ENCODE data around the gene SHPK.

Gene SHPK

DNA sequence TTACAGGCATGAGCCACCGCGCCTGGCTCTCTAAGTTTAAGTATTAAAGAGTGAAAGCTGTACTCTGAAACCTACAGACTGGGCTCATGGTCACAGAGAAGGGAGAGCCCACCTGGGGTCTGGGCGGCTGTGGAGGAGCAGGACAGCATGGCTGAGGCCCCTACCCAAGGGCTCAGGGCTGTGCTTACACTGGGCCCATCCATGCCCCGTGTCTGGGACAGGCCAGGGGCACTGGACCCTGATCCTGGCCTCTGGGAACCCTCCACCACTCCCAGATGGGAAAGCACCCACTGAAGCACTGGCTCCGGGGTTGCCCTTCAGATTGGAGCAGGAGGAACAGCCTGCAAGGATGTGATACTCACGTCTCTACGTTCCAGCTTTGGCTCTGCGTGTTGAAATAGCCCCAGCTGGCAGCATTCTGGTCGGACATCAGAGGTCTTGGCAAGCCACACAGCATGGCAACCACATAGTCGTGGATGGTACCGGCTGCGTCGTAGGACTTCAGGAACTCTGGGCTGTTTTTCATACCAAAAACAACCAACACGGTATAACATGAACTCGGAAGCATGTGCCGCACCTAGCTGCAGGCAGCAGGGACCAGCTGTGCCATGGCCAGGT is 13.0 kb downstream of the SHPK start:
- Histone ChIP-seq H3K4me3 (ENCODE audit: low read length in 2 of 2) (no peak overlapping the region), H3K27ac (ENCODE audit: low read length) (no peak overlapping the region), H3K4me1 (ENCODE audit: control insufficient read depth, insufficient read depth, low read length) (no peaks in the 10 kb centered on the region), H3K27me3 (ENCODE audit: control insufficient read depth in 1 of 2, insufficient read depth in 2 of 2, low read length in 2 of 2) (no peaks in the 10 kb centered on the region), H3K36me3 (ENCODE audit: control insufficient read depth in 2 of 2, insufficient read depth in 2 of 2, low read length in 2 of 2) (peaks cover 19 to 46% of the 10 kb centered on the region in 2 donors), H3K9me3 (ENCODE audit: control insufficient read depth in 2 of 2, low read length in 2 of 2) (no peaks in the 10 kb centered on the region), H3K9ac (ENCODE audit: low read length in 2 of 2) (no peak overlapping the region)

DNA sequence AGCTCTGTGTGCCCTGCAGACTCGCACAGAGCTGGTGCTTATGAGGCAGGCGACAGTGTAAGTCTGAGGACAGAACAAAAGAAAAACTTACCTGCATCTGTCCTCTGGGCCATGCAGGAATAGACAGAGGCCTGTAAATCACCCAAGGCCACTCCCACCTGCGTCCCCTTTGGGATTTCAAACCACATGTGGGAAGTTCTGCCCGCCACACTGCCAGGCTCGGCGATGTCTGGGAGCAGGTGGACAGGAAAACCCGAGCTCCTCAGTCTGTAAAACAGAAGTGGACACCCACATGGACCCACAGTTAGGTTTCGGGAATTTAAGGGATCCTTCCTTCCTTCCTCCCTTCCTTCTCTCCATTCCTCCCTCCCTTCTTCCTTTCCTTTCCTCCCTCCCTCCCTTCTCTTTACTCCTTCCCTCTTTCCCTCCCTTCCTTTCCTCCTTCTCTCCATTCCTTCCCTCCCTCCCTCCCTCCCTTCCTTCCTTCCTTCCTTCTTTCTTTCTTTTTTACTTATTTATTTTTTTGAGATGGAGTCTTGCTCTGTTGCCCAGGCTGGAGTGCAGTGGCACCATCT is 14.8 kb downstream of the SHPK start:
- Histone ChIP-seq H3K4me3 (ENCODE audit: low read length in 2 of 2) (no peak overlapping the region), H3K27ac (ENCODE audit: low read length) (no peak overlapping the region), H3K9ac (ENCODE audit: low read length in 2 of 2) (no peak overlapping the region), H3K9me3 (ENCODE audit: control insufficient read depth in 2 of 2, low read length in 2 of 2) (no peaks in the 10 kb centered on the region), H3K27me3 (ENCODE audit: control insufficient read depth in 1 of 2, insufficient read depth in 2 of 2, low read length in 2 of 2) (no peaks in the 10 kb centered on the region), H3K4me1 (ENCODE audit: control insufficient read depth, insufficient read depth, low read length) (no peaks in the 10 kb centered on the region), H3K36me3 (ENCODE audit: control insufficient read depth in 2 of 2, insufficient read depth in 2 of 2, low read length in 2 of 2) (peaks cover 31 to 43% of the 10 kb centered on the region in 2 donors)

GRCh38 chr17:3615160-3615870 is 20.7 kb downstream of the SHPK start:
- Histone ChIP-seq H3K4me3 (ENCODE audit: low read length in 2 of 2) (no peak overlapping the region), H3K27ac (ENCODE audit: low read length) (no peak overlapping the region), H3K9ac (ENCODE audit: low read length in 2 of 2) (no peak overlapping the region), H3K27me3 (ENCODE audit: control insufficient read depth in 1 of 2, insufficient read depth in 2 of 2, low read length in 2 of 2) (no peaks in the 10 kb centered on the region), H3K9me3 (ENCODE audit: control insufficient read depth in 2 of 2, low read length in 2 of 2) (no peaks in the 10 kb centered on the region), H3K36me3 (ENCODE audit: control insufficient read depth in 2 of 2, insufficient read depth in 2 of 2, low read length in 2 of 2) (peaks cover 18 to 42% of the 10 kb centered on the region in 2 donors), H3K4me1 (ENCODE audit: control insufficient read depth, insufficient read depth, low read length) (no peaks in the 10 kb centered on the region)

DNA sequence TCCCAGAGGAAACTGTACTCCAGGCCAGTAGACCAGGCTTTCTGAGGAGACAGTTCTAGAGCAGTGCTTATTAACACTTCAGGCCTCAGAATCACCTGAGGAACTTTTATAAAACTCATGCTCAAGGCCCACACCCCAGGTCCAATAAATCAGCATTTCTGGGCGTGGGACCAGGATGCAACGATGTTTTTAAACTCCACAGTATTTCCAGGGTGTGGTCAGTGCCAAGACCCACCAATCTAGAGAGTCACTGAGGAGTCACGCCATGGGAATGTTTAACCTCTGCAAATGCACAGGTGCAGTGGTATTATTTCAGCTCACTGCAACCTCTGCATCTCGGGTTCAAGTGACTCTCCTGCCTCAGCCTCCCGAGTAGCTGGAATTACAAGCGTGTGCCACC is 22.9 kb downstream of the SHPK start:
- no peak overlapping the region for H3K9ac ChIP-seq (ENCODE audit: low read length in 2 of 2)
- no peaks in the 10 kb centered on the region for H3K27me3 ChIP-seq (ENCODE audit: control insufficient read depth in 1 of 2, insufficient read depth in 2 of 2, low read length in 2 of 2)
- H3K4me3 ChIP-seq (ENCODE audit: low read length in 2 of 2): no peak overlapping the region
- H3K4me1 ChIP-seq (ENCODE audit: control insufficient read depth, insufficient read depth, low read length): no peaks in the 10 kb centered on the region
- no peak overlapping the region for H3K27ac ChIP-seq (ENCODE audit: low read length)
- peaks cover 32 to 47% of the 10 kb centered on the region in 2 donors for H3K36me3 ChIP-seq (ENCODE audit: control insufficient read depth in 2 of 2, insufficient read depth in 2 of 2, low read length in 2 of 2)
- no peaks in the 10 kb centered on the region for H3K9me3 ChIP-seq (ENCODE audit: control insufficient read depth in 2 of 2, low read length in 2 of 2)

DNA sequence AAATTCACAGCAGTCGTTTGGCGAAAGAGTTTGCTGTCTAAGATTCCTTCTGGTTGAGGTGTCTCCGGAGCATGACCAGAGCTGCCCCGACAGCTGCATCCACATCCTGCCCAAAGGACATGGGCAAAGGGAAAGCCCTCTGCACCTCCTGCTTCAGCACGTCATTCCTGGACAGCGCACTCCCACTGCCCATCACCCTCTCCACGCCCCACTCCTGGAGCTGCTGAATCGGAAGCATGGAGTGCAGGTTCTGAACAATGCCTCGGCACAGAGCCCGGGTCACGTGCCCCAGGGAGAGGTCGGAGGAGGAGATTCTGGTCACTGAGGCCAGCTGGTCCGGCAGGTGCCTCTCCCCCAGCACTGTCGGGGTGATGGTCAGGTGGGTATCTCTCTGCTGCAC is 25.5 kb downstream of the SHPK start:
- no peaks in the 10 kb centered on the region for H3K9me3 ChIP-seq (ENCODE audit: control insufficient read depth in 2 of 2, low read length in 2 of 2)
- H3K4me3 ChIP-seq (ENCODE audit: low read length in 2 of 2): no peak overlapping the region
- no peaks in the 10 kb centered on the region for H3K27me3 ChIP-seq (ENCODE audit: control insufficient read depth in 1 of 2, insufficient read depth in 2 of 2, low read length in 2 of 2)
- no peaks in the 10 kb centered on the region for H3K4me1 ChIP-seq (ENCODE audit: control insufficient read depth, insufficient read depth, low read length)
- no peak overlapping the region for H3K27ac ChIP-seq (ENCODE audit: low read length)
- H3K9ac ChIP-seq (ENCODE audit: low read length in 2 of 2): no peak overlapping the region
- peaks cover 18 to 44% of the 10 kb centered on the region in 2 donors for H3K36me3 ChIP-seq (ENCODE audit: control insufficient read depth in 2 of 2, insufficient read depth in 2 of 2, low read length in 2 of 2)

DNA sequence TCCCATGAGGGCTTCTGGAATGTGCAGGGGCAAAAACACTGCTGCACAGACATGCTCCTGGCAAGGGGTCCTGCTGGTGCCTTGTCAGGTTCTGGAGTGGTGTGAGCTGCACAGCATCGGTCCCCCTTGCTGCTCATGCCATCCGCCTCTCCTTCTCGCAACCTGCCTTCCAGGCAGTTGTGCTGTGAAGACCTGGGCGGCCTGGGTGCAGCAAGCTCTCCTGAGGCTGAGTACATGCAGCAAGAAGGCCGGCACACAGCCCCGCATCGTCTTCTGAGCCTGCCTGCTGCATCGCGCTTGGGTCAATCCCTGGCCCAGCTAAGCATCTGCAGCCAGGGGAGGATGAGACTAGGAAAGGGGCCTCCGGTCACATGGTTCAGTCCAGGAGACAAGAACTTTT is 26.4 kb downstream of the SHPK start:
- Histone ChIP-seq H3K9me3 (ENCODE audit: control insufficient read depth in 2 of 2, low read length in 2 of 2) (no peaks in the 10 kb centered on the region), H3K27ac (ENCODE audit: low read length) (no peak overlapping the region), H3K4me1 (ENCODE audit: control insufficient read depth, insufficient read depth, low read length) (no peaks in the 10 kb centered on the region), H3K9ac (ENCODE audit: low read length in 2 of 2) (no peak overlapping the region), H3K4me3 (ENCODE audit: low read length in 2 of 2) (no peak overlapping the region), H3K27me3 (ENCODE audit: control insufficient read depth in 1 of 2, insufficient read depth in 2 of 2, low read length in 2 of 2) (no peaks in the 10 kb centered on the region), H3K36me3 (ENCODE audit: control insufficient read depth in 2 of 2, insufficient read depth in 2 of 2, low read length in 2 of 2) (peaks cover 18 to 38% of the 10 kb centered on the region in 2 donors)

GRCh38 chr17:3603870-3604259 is 32.2 kb downstream of the SHPK start:
- Histone ChIP-seq H3K9me3 (ENCODE audit: control insufficient read depth in 2 of 2, low read length in 2 of 2) (no peaks in the 10 kb centered on the region), H3K4me1 (ENCODE audit: control insufficient read depth, insufficient read depth, low read length) (no peaks in the 10 kb centered on the region), H3K4me3 (ENCODE audit: low read length in 2 of 2) (no peak overlapping the region), H3K27me3 (ENCODE audit: control insufficient read depth in 1 of 2, insufficient read depth in 2 of 2, low read length in 2 of 2) (no peaks in the 10 kb centered on the region), H3K36me3 (ENCODE audit: control insufficient read depth in 2 of 2, insufficient read depth in 2 of 2, low read length in 2 of 2) (peaks cover 2 to 12% of the 10 kb centered on the region in 2 donors), H3K27ac (ENCODE audit: low read length) (no peak overlapping the region), H3K9ac (ENCODE audit: low read length in 2 of 2) (no peak overlapping the region)

GRCh38 chr17:3603119-3603869 is 32.8 kb downstream of the SHPK start:
- peaks cover 1 to 11% of the 10 kb centered on the region in 2 donors for H3K36me3 ChIP-seq (ENCODE audit: control insufficient read depth in 2 of 2, insufficient read depth in 2 of 2, low read length in 2 of 2)
- H3K27ac ChIP-seq (ENCODE audit: low read length): no peak overlapping the region
- no peaks in the 10 kb centered on the region for H3K27me3 ChIP-seq (ENCODE audit: control insufficient read depth in 1 of 2, insufficient read depth in 2 of 2, low read length in 2 of 2)

DNA sequence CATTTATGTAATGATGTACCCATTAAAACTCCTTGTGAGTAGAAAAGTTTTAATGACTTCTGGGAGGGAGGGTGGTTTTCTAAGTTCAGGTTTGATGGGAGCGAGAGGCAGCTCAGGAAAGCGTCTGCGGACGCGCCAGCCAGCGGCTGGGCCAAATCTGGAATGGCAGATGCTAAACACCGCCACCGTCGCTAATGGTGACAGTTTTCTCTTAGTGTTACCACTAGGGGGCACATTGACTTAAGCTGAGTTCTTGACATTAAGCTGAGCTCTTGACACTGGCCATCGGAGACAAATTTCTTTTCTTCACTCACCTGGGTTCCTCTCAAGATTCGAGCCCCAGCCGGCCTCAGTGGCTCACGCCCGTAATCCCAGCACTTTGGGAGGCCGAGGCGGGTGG is 33.6 kb downstream of the SHPK start:
- Histone ChIP-seq H3K36me3 (ENCODE audit: control insufficient read depth in 2 of 2, insufficient read depth in 2 of 2, low read length in 2 of 2) (peaks cover 0 to 7% of the 10 kb centered on the region in 2 donors), H3K27me3 (ENCODE audit: control insufficient read depth in 1 of 2, insufficient read depth in 2 of 2, low read length in 2 of 2) (no peaks in the 10 kb centered on the region)

More at GRCh38 chr17:3603119-3603869, 32.8 kb downstream of the SHPK start:
- Histone ChIP-seq H3K9me3 (ENCODE audit: control insufficient read depth in 2 of 2, low read length in 2 of 2) (no peaks in the 10 kb centered on the region), H3K4me3 (ENCODE audit: low read length in 2 of 2) (no peak overlapping the region), H3K9ac (ENCODE audit: low read length in 2 of 2) (no peak overlapping the region), H3K4me1 (ENCODE audit: control insufficient read depth, insufficient read depth, low read length) (no peaks in the 10 kb centered on the region)

GRCh38 chr17:3600529-3601205 is 35.4 kb downstream of the SHPK start:
- Histone ChIP-seq H3K36me3 (ENCODE audit: control insufficient read depth in 2 of 2, insufficient read depth in 2 of 2, low read length in 2 of 2) (peaks cover 0 to 4% of the 10 kb centered on the region in 2 donors), H3K27ac (ENCODE audit: low read length) (no peak overlapping the region), H3K9ac (ENCODE audit: low read length in 2 of 2) (no peak overlapping the region), H3K27me3 (ENCODE audit: control insufficient read depth in 1 of 2, insufficient read depth in 2 of 2, low read length in 2 of 2) (no peaks in the 10 kb centered on the region), H3K4me3 (ENCODE audit: low read length in 2 of 2) (no peak overlapping the region), H3K9me3 (ENCODE audit: control insufficient read depth in 2 of 2, low read length in 2 of 2) (no peaks in the 10 kb centered on the region), H3K4me1 (ENCODE audit: control insufficient read depth, insufficient read depth, low read length) (no peaks in the 10 kb centered on the region)

More for the DNA sequence above, 33.6 kb downstream of the SHPK start:
- Histone ChIP-seq H3K9ac (ENCODE audit: low read length in 2 of 2) (no peak overlapping the region), H3K9me3 (ENCODE audit: control insufficient read depth in 2 of 2, low read length in 2 of 2) (no peaks in the 10 kb centered on the region), H3K4me1 (ENCODE audit: control insufficient read depth, insufficient read depth, low read length) (no peaks in the 10 kb centered on the region), H3K4me3 (ENCODE audit: low read length in 2 of 2) (no peak overlapping the region), H3K27ac (ENCODE audit: low read length) (no peak overlapping the region)

Data from stomach smooth muscle (tissue), 2 donors.